HEK293 (cell line): ENCODE measurements around the gene ATF1.
A peak's percentile ranks its signal among the peaks of the same experiment; 100 is the strongest.

Source experiments
- EGR2 ChIP-seq: fragments of 450-650 bp; formaldehyde crosslinking; IDR thresholded peaks from 2 replicates; pipeline ENCODE4 v1.5.1; 2016; ENCODE audit warnings: low read depth, missing biosample characterization, missing genetic modification characterization
- GLIS2 ChIP-seq: fragments of 450-650 bp; formaldehyde crosslinking; IDR thresholded peaks from 2 replicates; pipeline ENCODE4 v1.5.1; 2016; ENCODE audit warnings: missing biosample characterization, missing genetic modification characterization
- KLF9 ChIP-seq: fragments of 450-650 bp; formaldehyde crosslinking; IDR thresholded peaks from 2 replicates; pipeline ENCODE4 v1.5.1; 2016; ENCODE audit warnings: missing biosample characterization, missing genetic modification characterization, low read depth
- MEIS1 ChIP-seq: sonication (generic); formaldehyde crosslinking; IDR thresholded peaks from 2 replicates; pipeline ENCODE4 v1.8.1; 2022; ENCODE audit warnings: missing genetic modification reagents, mild to moderate bottlenecking, borderline replicate concordance
- OVOL3 ChIP-seq: fragments of 450-650 bp; formaldehyde crosslinking; IDR thresholded peaks from 2 replicates; pipeline ENCODE4 v1.5.1; 2016; ENCODE audit warnings: missing biosample characterization, missing genetic modification characterization
- PRDM6 ChIP-seq: fragments of 450-650 bp; formaldehyde crosslinking; IDR thresholded peaks from 2 replicates; pipeline ENCODE4 v1.5.1; 2017; ENCODE audit warnings: missing biosample characterization, missing genetic modification characterization
- RBAK ChIP-seq: fragments of 450-650 bp; formaldehyde crosslinking; IDR thresholded peaks from 2 replicates; pipeline ENCODE4 v1.5.1; 2016; ENCODE audit warnings: missing biosample characterization, missing genetic modification characterization
- SP7 ChIP-seq: fragments of 450-650 bp; formaldehyde crosslinking; IDR thresholded peaks from 2 replicates; pipeline ENCODE4 v1.5.1; 2016; ENCODE audit warnings: missing biosample characterization, missing genetic modification characterization
- WT1 ChIP-seq: fragments of 450-650 bp; formaldehyde crosslinking; IDR thresholded peaks from 2 replicates; pipeline ENCODE4 v1.5.1; 2016; ENCODE audit warnings: missing biosample characterization, missing genetic modification characterization
- YY1 ChIP-seq: fragments of 450-650 bp; formaldehyde crosslinking; IDR thresholded peaks from 2 replicates; pipeline ENCODE4 v1.5.1; 2018; ENCODE audit warnings: missing biosample characterization, missing genetic modification characterization
- ZBTB26 ChIP-seq: fragments of 450-650 bp; formaldehyde crosslinking; optimal IDR thresholded peaks from 2 replicates; pipeline ENCODE3; 2016; ENCODE audit warnings: missing biosample characterization, mild to moderate bottlenecking, missing genetic modification characterization
- ZEB2 ChIP-seq: fragments of 450-650 bp; formaldehyde crosslinking; IDR thresholded peaks from 2 replicates; pipeline ENCODE4 v1.5.1; 2016; ENCODE audit warnings: missing biosample characterization, missing genetic modification characterization
- ZNF138 ChIP-seq: fragments of 450-650 bp; formaldehyde crosslinking; IDR thresholded peaks from 2 replicates; pipeline ENCODE4 v1.5.1; 2016; ENCODE audit warnings: missing biosample characterization, missing genetic modification characterization, borderline replicate concordance
- ZNF184 ChIP-seq: fragments of 450-650 bp; IDR thresholded peaks from 2 replicates; pipeline ENCODE4 v1.5.1; 2018; ENCODE audit warnings: missing biosample characterization, mild to moderate bottlenecking, missing genetic modification characterization
- ZNF211 ChIP-seq: fragments of 450-650 bp; formaldehyde crosslinking; IDR thresholded peaks from 2 replicates; pipeline ENCODE4 v1.5.1; 2016; ENCODE audit warnings: low read depth, missing biosample characterization, missing genetic modification characterization
- ZNF23 ChIP-seq: fragments of 450-650 bp; formaldehyde crosslinking; IDR thresholded peaks from 2 replicates; pipeline ENCODE4 v1.5.1; 2016; ENCODE audit warnings: missing biosample characterization, missing genetic modification characterization, borderline replicate concordance
- ZNF26 ChIP-seq: fragments of 450-650 bp; formaldehyde crosslinking; IDR thresholded peaks from 2 replicates; pipeline ENCODE4 v1.5.1; 2016; ENCODE audit warnings: missing biosample characterization, missing genetic modification characterization
- ZNF274 ChIP-seq, 2 experiments: fragments of 200-500 bp in 1 of 2; fragments of 450-650 bp in 1 of 2; sonication (Bioruptor generic) in 1 of 2; formaldehyde crosslinking in 1 of 2; IDR thresholded peaks; 2 replicates each; pipeline versions ENCODE4 v1.5.1 to v1.6.1; 2014 to 2016; ENCODE audit warnings: borderline replicate concordance in 1 of 2, inconsistent platforms in 1 of 2, low read length in 1 of 2, missing biosample characterization in 1 of 2, missing genetic modification characterization in 1 of 2
- ZNF292 ChIP-seq: fragments of 450-650 bp; formaldehyde crosslinking; IDR thresholded peaks from 2 replicates; pipeline ENCODE4 v1.5.1; 2016; ENCODE audit warnings: low read depth, missing biosample characterization, missing genetic modification characterization, borderline replicate concordance
- ZNF354C ChIP-seq: fragments of 450-650 bp; formaldehyde crosslinking; IDR thresholded peaks from 2 replicates; pipeline ENCODE4 v1.5.1; 2016; ENCODE audit warnings: missing biosample characterization, missing genetic modification characterization, low read depth, borderline replicate concordance
- ZNF366 ChIP-seq: fragments of 450-650 bp; formaldehyde crosslinking; conservative IDR thresholded peaks from 2 replicates; pipeline ENCODE4 v1.5.1; 2016; ENCODE audit warnings: missing biosample characterization, missing genetic modification characterization
- ZNF398 ChIP-seq: fragments of 450-650 bp; formaldehyde crosslinking; IDR thresholded peaks from 2 replicates; pipeline ENCODE4 v1.5.1; 2017; ENCODE audit warnings: missing biosample characterization, missing genetic modification characterization
- ZNF433 ChIP-seq: fragments of 450-650 bp; formaldehyde crosslinking; IDR thresholded peaks from 2 replicates; pipeline ENCODE4 v1.5.1; 2016; ENCODE audit warnings: missing biosample characterization, missing genetic modification characterization, low read depth
- ZNF473 ChIP-seq: fragments of 450-650 bp; formaldehyde crosslinking; IDR thresholded peaks from 2 replicates; pipeline ENCODE4 v1.5.1; 2017; ENCODE audit warnings: missing biosample characterization, missing genetic modification characterization
- ZNF692 ChIP-seq: fragments of 450-650 bp; formaldehyde crosslinking; IDR thresholded peaks from 2 replicates; pipeline ENCODE4 v1.5.1; 2016; ENCODE audit warnings: missing biosample characterization, missing genetic modification characterization
- ZNF768 ChIP-seq: fragments of 450-650 bp; formaldehyde crosslinking; IDR thresholded peaks from 2 replicates; pipeline ENCODE4 v1.5.1; 2018; ENCODE audit warnings: missing biosample characterization, mild to moderate bottlenecking, missing genetic modification characterization
- ZNF785 ChIP-seq: fragments of 450-650 bp; formaldehyde crosslinking; IDR thresholded peaks from 2 replicates; pipeline ENCODE4 v1.5.1; 2016; ENCODE audit warnings: missing biosample characterization, missing genetic modification characterization
- ZSCAN5A ChIP-seq: fragments of 450-650 bp; formaldehyde crosslinking; IDR thresholded peaks from 2 replicates; pipeline ENCODE4 v1.5.1; 2016; ENCODE audit warnings: missing biosample characterization, missing genetic modification characterization

Gene ATF1

GRCh38 chr12:50825372-50825838 lies 61.5 kb downstream of the ATF1 start (continued):
- TF ChIP-seq ZNF26 (tag by site-specific recombination) (no peak), ZBTB26 (tag by site-specific recombination) (no peak), ZNF398 (tag by site-specific recombination) (no peak), ZNF366 (no peak), ZNF292 (tag by site-specific recombination) (no peak), ZNF23 (tag by site-specific recombination) (no peak), ZNF274 (IDR thresholded peaks at IDR 0.05; ENCODE audit: low read length) (no peak), ZNF274 (tag by site-specific recombination; IDR thresholded peaks at IDR 0.05; ENCODE audit: borderline replicate concordance) (no peak), ZNF138 (tag by site-specific recombination) (no peak), ZNF184 (no peak), OVOL3 (tag by site-specific recombination) (no peak), ZNF211 (no peak), MEIS1 (CRISPR knock-in tag) (no peak), ZNF785 (tag by site-specific recombination) (no peak), ZNF473 (no peak), SP7 (tag by site-specific recombination) (0 out of 2 replicates have a peak, but pooled peaks have one; percentile 27), EGR2 (tag by site-specific recombination) (no peak), RBAK (tag by site-specific recombination) (no peak), ZNF354C (no peak), KLF9 (tag by site-specific recombination) (no peak), ZNF433 (no peak), YY1 (tag by site-specific recombination) (no peak), ZNF768 (no peak), WT1 (tag by site-specific recombination) (no peak), PRDM6 (tag by site-specific recombination) (peak; percentile 80), ZEB2 (tag by site-specific recombination) (0 out of 2 replicates have a peak, but pooled peaks have one; percentile 27), ZSCAN5A (tag by site-specific recombination) (no peak), GLIS2 (tag by site-specific recombination) (no peak), ZNF692 (tag by site-specific recombination) (peak; percentile 37; the same call in 1 of the 2 replicates)
